AG08395 (cell line): ENCODE measurements around the gene PTGR3.

Experiments used
- DNase-seq: peaks from one replicate; pipeline ENCODE4 v3.0.0; 2012; ENCODE audit warnings: mixed read lengths, low spot score

PTGR3 gene, protein sequence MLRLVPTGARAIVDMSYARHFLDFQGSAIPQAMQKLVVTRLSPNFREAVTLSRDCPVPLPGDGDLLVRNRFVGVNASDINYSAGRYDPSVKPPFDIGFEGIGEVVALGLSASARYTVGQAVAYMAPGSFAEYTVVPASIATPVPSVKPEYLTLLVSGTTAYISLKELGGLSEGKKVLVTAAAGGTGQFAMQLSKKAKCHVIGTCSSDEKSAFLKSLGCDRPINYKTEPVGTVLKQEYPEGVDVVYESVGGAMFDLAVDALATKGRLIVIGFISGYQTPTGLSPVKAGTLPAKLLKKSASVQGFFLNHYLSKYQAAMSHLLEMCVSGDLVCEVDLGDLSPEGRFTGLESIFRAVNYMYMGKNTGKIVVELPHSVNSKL

DNA sequence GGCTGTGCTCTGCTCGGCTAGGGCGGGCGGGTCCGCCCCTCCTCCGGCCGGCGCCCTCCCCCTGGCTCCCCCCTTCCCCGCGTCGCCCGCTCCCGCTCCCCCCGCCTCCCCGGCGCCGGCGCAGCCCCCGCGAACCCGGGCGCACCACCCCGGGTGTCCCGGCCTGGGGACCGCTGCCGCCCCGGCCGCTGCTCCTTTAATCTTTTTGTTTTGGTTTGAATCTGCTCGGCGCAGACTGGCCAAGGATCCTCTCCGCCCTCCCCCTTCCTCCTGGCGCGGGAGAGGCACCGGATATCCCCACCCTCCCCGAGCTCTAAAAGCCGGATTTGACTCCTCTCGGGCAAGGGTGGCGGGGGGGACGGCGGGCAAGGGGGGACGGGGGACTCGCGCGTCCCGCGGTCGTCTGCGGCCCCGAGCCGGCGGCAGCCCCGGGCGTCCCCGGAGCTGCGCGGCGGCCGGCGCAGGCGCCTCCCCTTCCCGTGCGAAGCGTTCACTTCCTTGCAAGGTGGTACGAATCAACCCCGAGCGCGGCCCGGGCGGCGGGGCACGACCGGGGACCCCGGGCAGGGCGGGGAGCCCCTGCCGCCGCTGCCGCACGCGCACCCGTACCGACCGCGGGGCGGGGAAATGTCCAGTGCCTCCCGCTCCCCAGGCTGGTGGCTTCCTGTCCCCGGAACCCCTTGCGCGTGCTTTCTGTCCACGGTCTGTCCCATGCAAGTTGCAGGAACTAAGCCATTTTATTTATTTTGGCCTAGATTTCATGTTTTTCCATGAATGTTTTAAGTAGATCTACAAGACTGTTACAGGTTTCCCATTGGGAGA, at the start of gene PTGR3:
Gene PTGR3 (minus strand): TSS at position 11 of the 822 bp plus-strand sequence. CDS start 81 bp downstream, outside the sequence.
- peak; percentile 79 for DNase-seq

DNA sequence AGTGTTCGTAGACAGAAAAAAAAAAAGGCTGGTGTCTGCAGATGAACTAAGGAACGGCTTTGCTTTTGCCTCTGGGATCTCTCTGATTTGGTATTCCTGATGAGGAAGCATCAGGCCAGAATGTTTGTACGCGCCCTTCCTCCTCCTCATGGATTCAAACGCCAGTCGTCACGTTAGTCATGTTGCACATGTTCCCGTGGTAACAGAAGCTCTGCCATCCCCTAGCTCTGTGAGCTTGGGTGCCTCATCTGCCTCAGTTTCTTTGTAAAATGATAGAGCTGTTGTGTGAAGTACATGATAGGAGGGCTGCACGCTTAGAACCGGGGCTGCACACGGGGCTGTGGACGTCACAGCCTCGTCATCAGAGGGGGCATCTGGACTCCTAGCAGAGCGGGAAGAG, 48.7 kb upstream of the PTGR3 start:
- DNase-seq = no peak

DNA sequence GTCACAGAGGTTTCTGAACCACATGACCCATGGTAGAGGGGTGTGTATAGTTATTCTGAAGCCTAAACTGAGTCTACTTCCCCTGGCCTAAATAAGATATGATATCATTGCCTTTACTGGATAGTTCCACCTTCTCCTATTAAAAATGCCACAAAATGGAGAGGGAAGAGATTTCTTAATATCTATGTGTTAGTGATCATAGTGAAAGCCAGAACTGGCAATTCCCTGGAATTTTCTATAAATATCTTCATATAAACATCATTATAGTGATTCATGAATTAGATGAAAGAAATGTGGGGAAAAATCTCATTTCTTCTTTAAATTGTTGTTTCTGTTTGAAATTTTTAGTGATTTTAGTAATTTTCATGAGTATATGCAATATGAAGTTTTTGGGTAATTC, 47.4 kb upstream of the PTGR3 start:
- DNase-seq = no peak

DNA sequence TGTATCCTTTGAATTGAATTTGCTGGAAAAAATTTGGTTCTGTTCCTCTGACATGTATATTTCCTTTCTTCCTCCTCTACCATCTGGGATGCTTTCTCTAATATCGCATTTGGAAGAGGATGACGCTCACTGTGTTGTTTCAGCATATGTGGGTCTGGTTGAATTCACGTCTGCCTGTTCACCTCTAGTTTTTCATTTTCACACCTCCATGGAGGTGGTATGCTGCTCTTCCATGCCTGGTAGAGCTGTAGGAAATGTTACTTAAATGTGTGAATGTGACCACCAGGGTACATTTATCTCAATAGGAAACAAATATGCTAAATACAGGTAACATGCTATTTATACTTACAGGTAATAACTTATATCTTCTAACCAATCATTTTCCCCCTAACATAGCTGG, 46.2 kb upstream of the PTGR3 start:
- DNase-seq = no peak

DNA sequence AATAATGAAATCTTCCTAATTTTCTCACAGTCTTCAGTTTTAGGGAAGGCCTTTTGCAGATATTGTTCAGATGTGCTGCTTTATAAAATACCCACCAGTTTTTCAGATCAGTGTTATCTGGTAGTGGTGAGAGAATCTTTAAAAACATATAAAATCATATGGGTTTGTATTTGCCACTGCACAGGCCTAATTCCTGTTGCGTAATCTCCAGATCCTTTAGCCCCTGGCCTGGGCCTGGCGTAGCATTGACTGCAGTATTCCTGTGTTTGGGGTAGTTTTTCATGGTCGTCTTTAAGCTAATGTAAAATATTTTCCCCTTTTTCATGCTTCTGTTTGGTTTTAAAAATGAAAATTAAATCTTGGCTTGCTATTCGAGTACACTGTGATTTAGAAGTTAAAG, 44.8 kb upstream of the PTGR3 start:
- peak; percentile 33 for DNase-seq

DNA sequence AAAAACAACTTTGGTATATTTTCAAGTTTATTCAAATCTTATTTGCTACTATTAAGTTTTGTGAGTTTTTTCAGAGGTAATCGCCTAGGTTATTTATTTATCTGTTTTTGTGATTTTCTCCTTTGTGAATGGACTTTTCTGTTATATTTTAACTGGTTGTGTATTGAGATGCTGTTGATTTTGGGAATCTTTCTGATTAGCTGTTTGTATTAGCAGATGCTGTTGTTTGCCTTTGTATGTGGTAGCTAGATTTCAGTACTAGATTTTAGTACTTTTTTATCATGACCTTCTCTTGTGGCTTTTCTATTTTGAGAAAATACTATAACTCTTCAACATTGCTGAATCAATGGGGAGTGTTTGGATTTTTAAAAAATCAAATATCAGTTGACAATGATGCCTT, 44.1 kb upstream of the PTGR3 start:
- DNase-seq = no peak

DNA sequence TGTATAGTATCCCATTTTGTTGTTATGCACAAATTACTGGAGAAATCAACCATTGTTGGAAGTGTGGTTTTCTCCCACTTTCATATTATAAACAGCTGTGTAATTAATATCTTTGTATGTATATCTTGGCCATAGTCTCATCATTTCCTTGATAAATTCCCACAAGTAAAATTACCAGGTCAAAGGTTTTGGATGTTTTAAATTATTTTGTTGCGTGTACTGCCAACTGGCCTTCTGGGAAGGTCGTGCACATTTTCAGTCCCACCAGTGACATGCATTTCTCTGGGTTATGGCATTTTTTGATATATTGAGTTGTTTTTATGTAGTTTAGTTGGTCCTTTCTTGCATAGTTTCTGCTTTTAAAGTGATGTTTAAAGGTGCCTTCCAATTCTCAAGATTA, 43.2 kb upstream of the PTGR3 start:
- no peak for DNase-seq

DNA sequence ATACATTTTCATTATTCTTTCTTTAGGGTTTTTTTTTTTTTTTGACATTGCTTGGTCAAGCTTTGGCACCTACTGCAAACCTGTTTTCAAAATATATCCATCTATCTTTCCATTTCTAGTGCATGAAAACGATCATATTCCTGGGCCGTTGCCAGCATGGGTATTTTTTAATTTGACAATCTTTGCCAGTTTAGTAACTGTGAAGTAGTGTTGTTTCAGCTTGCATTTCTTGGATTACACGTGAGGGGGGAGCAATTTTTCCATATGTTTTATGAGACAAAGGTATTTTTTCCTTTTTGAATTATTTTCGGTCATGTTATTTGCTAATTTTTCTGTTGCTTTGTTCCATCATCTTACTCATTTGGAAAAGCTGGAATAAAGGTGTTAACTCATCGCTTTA, 42.5 kb upstream of the PTGR3 start:
- no peak for DNase-seq

DNA sequence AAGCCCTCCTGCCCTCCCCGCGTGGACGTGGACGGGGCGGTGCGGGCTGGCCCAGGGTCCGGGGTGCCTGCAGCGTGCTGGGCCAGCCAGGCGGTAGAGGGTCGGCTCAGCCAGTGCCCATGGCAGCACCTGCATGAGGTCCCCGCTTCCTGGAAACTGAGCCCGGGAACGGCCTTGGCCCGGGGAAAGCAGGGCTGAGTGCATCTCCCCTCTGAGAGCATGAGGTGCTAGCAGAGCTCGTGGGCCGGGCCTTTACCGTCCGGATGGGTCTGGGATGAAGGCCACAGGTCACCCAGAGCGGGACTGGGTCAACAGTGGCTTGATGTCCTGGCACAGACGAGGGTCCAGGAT, 41.5 kb upstream of the PTGR3 start:
- no peak for DNase-seq

DNA sequence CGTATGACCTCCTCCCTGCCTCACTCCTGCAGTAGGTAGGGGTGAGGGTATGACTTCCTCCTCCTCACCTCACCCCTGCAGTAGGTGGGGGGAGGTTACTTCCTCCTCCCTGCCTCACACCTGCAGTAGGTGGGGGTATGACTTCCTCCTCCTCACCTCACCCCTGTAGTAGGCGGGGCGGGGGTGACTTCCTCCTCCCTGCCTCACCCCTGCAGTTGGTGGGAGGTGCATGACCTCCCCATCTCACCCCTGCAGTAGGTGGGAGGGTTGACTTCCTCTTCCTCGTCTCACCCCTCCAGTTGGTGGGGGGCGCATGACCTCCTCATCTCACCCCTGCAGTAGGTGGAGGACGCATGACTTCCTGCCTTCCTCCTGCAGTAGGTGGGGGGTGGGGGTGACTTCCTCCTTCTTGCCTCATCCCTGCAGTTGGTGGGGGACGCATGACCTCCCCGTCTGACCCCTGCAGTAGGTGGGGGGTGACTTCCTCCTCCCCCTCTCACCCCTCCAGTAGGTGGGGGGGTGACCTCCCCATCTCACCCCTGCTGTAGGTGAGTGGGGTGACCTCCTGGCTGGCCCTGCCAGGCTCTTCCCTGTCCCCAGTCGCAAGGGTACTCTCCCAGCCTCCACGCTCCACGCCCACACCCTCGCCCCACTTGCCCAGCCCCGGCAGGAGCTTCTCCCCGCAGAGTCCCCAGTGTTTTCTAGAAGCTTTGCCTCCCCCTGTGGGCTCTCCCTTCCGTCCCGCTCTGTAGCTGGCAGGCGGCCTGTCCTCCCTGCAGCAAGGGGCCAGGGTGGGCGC, 40.9 kb upstream of the PTGR3 start:
- no peak for DNase-seq

DNA sequence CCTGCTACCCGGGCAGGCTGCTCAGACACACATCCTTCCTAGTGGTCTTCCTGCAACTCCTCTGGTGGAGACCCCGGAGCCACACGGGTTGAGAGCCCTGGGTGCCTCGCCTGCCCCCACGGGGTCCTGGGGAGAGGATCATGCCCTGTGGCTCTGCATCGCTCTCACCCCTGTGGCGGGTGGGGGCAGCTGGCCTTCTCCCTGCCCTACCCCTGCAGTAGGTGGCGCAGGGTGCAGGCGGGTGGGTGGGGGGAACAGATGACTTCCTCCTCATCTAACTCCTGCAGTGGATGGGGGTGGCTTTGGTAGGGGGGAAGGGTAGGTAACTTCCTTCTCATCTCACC, 40.2 kb upstream of the PTGR3 start:
- DNase-seq = no peak

DNA sequence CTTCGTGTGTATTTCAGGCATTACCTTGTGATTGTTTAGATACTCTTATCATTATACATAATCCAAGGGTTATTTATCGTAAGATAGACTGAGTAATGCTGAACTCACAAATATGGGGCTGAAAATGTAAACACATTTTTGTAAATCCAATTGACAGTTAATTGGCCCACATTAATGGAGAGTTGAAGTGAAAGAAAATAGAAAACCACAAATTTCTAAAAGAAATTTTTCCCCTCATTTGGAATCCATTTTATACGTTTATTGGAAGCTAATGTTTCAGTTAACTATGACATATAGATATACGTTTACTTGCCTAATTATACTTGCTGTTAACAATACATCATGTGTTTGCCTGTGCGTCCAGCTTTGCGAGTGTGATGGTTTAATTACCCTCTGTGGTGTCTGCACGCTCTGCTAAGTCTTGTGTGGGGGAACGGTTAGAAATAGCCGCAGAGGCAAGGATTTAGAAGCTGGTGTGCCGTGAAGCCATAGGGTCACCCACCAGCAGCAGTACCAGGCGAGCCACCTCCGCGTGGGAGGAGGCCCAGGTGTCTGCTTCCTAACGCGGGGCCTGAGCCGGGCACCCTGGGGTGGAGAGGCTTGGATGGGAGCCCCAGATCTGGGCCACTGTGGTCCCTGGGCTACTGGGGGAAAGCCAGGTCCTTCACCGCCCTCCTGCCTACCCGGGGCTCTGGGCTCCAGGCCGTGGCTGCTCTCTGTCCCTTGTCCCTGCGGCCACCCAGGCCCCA, 39.7 kb upstream of the PTGR3 start:
- no peak for DNase-seq

DNA sequence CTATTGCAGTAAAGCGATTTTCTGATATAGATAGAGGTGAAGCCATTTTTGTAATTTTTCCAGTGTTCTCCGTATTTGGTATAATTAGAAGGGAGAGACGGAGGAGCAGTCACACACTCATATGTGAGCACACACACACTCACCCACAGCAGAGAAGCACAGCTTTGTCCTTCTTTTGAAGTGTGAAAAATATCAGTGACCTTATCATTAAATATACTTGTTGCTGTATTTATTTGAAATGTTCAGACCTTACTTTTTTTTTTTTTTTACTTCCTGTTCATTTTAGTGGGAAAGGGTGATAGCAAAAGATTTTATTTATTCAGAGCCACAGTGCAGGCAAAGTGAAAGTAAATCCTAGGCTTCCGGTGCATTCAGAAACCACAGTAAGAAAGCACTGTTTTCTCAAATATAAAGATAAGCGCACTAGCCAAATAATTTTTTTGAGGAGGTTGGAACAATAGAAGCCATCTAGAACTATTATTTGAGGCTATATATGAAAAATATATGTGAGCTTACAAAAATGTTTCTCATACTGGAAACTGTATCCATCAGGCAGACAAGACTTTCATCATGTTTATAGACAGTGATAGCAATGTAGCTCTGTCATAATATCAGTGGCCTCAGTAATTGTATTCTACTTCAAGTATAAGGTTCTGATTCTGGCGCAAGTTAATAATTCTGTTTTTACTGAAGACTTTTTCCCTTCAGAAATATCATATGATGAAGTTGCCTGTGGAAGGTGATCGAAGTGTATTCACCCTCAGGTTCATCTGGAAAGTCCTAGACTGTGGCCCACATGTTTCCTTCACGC, 38.9 kb upstream of the PTGR3 start:
- peak; percentile 51 for DNase-seq

DNA sequence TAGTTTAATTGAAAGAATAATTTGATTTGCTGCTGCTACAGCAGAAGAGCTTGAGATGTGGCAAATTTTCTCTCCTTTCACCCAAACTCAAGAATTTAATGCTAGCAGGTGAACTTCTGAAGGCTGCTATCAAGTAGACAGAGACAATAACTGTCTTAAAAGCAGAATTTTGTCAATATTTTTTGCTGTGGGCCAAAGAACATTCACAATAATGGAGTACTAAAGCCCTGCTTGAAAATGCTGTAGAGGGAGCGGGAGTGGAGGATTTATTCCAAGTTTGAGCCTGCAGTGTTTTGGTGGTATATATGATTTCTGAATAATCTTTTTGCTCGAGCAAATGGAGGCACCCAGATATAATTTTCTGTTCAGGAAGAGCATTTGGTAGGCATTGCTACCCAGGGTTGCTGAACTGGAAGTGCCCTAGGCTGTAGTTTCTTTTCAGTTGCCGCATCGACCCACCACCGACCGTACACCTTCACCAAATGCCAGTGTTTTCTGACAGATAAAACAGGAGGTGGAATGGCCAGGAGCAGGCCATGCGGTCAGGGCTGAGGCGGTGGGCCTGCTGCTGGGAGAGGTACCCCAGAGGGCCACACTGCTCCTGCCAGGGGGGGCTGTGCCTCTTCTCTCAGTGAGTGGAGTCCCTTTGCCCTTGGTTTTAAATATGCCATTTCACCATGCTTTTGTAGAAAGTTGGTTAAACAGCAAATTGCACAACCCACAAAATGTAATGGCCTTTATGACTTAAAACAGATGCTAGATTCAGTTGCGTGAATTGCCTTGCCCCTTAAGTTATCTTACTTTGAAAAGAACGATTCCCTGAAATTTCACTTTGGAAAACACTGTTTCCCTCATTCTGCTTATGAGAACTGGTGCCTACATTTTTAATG, 38.0 kb upstream of the PTGR3 start:
- peak; percentile 40 for DNase-seq

DNA sequence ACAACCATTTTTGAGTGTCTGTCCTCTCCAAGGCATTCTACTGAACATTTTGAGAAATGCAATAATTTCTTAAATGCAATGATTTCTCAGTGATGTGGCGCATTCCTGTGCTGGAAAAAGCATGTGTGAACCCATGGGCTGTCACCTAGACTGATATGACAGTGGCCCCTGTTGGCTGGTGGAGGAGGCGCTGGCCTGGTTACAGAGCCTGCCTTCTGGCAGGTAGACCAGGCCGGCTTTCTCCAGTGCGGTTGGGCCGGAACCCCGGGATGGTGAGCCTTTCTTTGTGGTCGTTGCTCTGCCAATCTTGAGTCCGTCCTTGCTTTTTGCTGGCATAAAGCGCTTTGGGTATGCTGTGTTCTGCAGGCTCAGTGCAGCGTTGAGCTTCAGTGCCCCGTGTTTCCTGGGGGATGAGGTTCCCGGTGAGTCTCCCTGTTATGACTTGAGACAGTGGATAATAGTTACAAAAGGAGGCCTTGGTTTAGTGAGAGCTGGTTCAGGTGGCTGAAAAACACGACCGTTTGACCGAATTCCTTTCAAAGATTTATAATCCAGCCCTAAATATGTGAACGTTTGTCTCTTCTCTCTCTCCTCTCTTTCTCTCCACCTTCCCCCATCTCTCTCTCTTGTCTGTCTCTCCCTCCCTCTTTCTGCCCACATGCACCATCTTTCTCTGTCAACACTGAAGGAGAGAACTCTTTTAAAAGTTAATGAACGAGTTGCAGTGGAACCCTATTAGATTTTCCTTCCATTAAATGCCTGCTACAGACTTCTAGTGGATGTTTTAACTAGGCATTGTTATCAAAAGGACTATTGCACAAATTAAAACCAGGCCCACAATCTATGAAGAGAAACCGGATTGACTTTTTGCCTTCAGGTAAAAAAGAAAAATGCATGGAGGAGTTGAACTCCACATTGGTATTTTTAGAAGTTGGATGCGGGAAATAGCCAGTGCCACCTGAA, 35.7 kb upstream of the PTGR3 start:
- DNase-seq = no peak

DNA sequence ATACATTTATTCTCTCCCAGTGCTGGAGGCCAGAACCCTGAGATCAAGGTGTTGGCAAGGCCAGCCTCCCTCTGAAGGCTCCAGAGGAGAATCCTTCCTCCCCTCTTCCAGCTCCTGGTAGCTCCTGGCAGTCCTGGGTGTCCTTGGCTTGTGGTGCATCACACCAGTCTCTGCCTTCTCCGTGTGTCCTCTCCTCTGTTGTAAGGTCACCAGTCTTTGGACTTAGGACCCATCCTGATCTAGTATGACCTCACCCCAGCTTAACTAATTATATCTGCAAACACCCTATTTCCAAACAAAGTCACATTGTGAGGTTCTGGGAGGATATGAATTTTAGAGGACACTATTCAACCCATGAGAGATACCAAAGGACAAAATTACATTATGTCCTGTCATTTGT, 32.8 kb upstream of the PTGR3 start:
- DNase-seq = no peak

DNA sequence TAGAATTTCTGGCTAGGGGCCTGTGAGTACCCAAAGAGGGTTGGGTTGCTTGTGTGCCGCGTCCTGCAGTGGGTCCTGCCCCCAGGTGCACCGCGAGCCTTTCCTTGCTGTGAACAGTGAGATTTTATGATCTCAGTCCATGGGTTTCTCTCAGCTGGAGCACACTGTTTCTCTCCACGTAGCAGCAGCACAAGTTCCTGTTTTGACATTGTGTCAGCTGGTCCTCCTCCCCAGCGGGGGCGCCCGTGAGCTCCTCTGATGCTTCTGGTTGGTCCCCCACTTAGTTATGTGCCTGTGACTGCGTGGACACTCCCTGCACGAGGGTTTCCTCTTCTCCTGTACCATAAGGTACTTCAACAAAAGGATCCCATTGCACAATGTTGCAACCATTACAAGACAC, 31.5 kb upstream of the PTGR3 start:
- DNase-seq = no peak

DNA sequence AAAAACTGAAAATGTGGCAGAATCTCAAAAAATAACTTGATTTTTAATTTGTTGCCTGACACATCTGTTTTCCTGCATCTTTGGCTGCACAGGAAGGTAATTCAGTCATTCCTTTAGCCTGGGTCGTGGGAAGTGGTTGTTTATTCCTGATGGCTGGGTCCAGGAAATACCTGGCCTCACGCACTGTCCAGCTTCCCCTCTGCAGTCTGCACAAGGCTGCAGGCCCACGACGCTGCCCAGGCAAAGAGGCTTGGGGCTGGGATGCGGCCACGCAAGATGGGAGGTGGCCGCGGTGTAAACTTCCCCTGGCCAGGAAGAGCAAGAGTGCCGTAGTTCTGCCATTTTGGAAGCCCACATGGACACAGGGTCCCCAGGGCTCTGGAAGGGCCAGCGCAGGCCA, 29.8 kb upstream of the PTGR3 start:
- no peak for DNase-seq

DNA sequence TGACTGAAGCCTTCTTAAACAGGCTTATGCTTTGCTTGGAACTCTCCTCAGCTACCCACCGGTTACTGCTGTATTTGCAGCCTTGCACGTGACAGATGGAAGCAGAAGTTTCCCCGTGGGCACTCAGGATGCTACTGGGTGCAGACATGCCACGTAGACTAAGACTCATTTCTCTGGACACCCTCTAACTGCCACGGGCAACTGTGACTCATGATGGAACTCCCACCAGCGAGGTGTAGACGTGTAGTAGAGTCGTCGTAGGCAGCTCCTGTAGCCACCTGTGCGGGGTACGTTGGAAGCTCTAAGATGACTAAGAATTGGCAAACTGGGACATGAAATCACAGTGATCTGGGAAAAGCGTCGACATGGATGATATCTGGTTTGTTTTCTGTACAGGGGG, 29.2 kb upstream of the PTGR3 start:
- no peak for DNase-seq
